ENCODE results near the gene SULT1A1. TPM values are rescaled to one million over a fixed set of nuclear protein-coding genes. Genes with fewer than 3 reads are reported as not detected.
"Not testable (repeated sequence)": the region's sequence is repeated elsewhere in the genome, so short reads cannot be mapped to it uniquely, and the experiment has no call there.

SULT1A1 gene
- total RNA-seq, 1 donor from 2014 or later, result 15.5 TPM

DNA sequence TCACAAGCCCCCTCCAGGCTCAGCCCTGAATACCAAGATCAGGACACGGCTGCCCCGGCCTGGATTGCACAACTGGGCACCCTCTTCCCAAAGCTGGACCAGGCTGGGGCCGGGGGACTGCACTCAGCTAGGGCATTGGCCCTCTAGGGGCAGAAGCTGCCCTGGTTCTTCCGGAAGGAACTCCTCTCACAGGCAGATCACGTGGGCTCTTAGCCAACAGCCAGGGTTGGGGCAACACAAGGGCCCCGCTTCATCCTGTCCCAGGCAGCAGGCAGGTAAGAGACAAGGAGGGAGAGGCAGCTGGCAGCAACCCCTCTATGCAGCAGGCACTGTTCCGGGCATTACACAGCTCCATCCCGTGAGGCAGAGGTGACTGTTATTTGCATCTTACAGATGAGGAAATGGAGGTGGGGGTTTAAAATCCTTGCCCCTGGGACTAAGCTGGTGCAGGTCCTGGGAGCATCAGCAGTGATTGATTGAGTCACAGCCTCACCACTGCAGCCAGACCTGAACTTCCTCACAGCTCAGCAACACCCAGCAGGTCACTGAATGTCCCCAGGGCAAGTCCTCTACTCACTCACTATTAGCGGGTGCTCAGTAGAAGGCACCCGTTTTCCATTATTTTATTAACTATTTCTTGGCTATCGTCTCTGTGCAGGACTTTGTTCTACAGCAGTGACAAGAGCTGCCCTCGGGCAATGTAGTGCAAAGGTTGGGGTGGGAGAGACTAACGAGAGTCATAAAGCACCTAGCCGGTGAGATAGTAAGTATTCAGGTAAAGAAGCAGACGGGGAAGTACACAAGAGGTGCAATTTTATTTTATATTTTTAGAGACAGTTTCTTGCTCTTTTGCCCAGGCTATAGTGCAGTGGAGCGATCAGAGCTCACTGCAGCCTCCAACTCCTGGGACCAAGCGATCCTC is 2.8 kb upstream of the SULT1A1 start:
- intact Hi-C loops (cut with micrococcal nuclease); ATAC-seq; DNase-seq: not testable (repeated sequence)

DNA sequence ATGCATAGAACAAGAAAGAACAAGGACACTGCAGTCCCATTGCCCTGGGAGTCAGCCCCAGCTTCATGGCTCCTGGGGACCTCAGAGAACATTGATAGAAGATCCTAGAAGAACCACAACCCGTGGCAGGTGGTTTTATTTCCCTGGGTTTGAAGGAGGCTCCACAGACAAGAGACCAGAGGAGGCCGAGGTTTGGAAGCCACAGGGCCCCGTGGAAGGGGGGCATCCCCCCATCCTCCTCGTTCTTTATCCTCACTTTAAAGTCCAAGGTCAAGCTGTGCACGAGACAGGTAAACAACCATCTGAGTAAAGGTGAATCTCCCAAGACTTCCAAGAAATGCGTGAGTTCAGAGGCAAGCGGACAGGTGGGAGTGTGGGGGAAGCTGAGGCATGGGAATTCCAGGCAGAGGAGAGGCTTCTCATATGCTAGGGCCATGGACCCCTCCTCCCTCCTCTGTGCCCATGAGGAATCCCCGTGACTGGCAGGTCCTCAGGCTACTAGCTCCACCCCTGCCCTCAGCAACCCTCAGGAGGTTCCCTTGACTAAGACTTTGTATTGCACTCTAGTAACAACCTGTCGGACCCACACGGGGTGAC is 849 bp upstream of the SULT1A1 start:
- intact Hi-C loops (cut with micrococcal nuclease), result no loop called here
- DNase-seq, result no peak
- ATAC-seq, result no peak

DNA sequence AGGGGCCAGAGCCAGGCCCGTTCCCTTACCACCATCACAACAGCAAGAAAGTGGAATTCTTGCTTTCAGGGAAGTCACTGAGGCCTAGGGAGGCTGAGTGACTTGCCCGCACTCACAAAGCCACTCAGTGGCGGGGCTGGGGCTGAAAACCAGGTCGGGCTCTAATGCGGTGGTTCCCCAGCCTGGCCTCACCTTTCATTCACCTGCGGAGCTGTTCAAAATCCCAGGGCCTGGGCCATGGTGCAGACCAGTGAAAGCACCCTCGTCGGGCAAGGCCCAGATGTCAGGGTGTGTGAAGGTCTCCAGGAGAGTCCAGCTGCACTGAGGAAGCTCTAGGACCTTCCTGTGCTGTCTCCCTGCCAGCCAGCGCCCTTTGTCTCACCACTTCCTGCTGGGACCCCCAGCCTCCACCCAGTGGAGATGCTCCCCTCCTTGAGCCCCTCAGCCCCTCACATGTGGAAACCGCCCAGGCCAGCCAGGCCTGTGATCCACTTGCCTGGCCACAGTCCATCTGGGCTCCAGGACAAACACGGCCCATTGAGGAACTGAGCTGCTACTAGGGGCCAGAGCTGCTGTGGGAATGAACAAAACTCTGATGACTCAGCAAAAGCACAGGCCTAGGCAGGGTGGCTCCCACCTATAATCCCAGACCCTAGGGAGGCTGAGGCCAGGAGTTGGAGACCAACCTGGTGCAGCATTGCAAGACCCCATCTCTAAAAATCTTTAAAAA is 812 bp downstream of the SULT1A1 start:
- intact Hi-C loops (cut with micrococcal nuclease), result not testable (repeated sequence)
- DNase-seq (peak; percentile 48), ATAC-seq (peak; percentile 42)

DNA sequence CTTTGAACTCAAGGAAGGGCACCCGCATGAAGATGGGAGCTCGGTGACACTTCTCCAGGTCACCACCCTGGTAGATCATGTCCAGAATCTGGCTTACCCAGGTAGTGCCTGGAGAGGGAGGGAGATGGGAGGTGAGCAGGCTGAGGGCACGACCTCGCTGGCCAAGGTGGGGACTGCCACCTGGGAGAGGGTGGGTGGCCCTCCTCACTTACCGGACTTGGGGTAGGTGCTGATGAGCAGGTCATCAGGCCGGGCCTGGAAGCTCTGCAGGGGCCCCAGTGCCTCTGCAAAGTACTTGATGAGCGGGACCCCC is 1.4 kb downstream of the SULT1A1 start:
- ATAC-seq; DNase-seq; intact Hi-C loops (cut with micrococcal nuclease): not testable (repeated sequence)

DNA sequence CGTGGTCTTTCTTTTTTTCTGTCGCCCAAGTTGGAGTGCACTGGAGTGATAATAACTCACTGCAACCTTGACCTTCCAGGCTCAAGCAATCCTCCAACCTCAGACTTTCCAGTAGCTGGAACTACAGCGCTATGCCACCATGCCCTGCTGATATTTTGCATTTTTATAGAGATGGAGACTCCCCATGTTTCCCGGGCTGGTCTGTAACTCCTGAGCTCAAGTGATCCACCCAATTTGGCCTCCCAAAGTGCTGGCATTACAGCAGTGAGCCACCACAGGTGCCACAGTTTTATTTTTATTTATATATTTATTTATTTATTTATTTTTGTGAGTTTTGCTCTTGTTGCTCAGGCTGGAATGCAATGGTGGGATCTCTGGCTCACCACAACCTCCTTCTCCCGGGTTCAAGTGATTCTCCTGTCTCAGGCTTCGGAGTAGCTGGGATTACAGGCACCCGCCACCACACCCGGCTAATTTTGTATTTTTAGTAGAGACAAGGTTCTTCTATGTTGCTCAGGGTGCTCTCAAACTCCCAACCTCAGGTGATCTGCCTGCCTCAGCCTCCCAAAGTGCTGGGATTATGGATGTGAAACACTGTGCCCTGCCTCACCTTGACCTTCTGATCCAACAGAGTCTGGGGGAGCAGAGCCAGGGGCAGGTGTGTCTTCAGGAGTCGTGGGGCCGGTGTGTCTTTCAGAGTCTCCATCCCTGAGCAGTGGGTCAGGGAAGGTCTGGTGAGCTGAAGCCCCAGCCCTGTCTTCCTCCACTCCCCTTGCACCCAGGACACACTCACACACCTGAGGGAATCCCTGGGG is 2.0 kb downstream of the SULT1A1 start:
- DNase-seq; ATAC-seq; intact Hi-C loops (cut with micrococcal nuclease): not testable (repeated sequence)

DNA sequence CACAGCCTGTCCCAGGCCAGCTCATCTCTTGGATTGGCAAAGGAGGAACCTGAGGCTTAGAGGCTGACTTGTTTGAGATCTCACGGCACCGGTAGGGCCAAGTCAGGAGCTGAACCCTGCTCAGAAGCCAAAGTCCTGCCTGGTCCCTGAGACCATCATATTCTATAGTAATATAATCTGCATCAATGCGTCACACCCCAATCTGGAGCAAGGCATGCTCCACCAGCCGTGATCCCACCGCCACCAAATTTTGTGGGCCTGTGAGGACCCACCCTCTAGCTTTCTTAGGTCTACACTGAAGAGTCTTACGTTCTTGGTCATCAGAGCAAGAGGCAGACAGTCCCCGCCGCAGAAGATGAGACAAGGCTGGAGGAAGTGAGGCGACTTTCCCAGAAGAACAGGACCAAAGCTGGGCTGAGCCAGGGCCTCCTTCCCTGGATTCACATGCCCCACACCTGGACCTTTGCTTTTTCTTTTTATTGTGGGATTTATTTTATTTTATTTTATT is 2.7 kb downstream of the SULT1A1 start:
- intact Hi-C loops (cut with micrococcal nuclease), result no loop called here
- DNase-seq, result no peak

DNA sequence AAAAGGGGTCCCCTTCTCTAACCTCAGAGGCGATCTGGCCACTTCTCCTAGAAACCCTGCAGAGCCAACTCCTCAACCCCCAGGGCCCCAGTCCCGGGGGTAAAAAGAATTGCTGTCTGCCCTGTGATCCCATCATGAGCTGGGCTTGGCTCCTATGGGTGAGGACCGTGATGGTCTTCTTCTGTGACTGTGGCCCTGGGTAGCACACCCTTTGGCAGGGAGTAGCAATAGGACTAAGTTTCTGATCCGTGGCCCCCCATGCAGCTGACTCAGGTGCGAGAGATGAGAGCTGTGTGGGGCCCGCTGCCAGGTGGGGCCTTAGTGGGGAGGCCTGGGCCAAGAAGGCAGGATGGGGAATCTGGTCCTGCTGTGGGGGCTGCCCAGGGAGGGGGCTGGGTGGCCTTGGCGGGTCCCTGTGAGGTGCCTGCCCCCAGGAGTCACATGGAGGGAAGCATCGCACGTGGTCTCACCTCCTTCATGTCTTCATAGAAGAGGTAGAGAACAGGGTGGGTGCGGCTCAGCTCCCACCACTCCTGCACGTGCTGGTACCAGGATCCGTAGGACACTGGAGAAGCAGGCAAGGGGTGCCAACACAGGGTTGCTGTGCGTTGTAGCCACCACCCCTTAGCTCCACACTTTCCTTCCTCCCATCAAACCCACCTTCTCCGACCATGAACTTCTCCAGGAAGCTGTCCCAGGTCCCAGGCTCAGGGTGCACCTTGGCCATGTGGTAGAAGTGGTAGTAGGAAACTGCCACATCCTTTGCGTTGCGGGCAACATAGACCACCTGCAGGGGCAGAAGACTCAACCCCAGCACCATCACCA is 3.3 kb downstream of the SULT1A1 start:
- intact Hi-C loops (cut with micrococcal nuclease), result no loop called here
- ATAC-seq (no peak), DNase-seq (no peak)

More for the DNA sequence above, 2.7 kb downstream of the SULT1A1 start:
- ATAC-seq, result no peak

DNA sequence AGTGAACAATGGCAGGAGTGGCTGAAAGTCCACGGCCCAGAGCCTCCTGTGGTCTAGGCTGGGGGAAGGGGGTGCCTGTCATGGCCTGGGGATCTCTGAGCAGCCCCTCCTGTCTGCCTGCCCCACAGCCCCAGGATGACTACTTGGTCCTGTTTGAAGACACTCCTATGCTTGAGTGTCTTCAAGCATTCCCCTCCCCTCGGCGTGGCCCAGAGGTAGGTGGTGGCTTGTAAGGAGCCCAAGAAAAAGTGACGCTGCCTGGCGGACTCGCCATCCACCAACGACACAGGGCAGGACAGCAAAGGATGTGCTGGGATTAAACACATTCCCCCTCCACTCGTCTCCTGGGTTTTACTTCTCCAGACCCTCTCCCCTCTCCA is 5.7 kb downstream of the SULT1A1 start:
- intact Hi-C loops (cut with micrococcal nuclease), result no loop called here
- no peak for ATAC-seq
- no peak for DNase-seq

DNA sequence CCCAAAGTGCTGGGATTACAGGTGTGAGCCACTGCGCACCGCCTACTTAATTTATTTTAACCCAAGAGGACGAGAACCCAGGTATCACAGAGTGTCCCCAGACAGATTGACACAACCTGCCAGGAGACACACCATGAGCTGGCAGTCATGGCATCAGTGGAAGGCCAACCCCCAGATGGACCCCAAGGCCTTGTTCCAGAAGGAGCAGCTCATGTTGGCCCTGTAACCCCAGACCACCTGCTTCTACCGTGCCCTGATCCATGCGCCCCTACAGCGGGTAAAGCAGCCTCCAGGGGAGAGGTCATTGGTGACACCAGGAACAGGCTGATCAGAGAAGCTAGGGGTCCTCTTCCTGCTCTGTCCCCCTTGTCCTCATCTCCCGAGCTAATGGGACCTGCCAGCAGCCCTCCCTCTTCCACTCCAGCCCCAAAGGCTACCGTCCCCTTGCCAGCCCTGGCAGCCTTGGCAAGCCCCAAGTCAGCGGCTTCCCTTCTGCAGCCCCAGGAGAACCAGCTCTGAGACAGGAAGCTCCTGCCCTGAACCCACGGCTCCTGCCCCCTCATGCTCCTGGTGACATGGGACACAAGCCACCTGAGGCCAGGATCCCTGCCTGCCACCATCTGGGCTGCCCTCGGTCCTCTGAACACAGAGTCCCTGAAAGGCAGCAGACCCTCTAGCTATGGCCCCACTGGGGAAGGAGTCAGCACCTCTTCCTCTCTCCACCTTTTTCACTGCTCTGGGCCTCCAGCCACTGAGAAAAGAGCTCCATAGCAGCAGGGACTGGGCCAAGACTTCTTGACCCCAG is 6.3 kb downstream of the SULT1A1 start:
- DNase-seq, result no peak
- intact Hi-C loops (cut with micrococcal nuclease), result no loop called here
- ATAC-seq, result no peak

DNA sequence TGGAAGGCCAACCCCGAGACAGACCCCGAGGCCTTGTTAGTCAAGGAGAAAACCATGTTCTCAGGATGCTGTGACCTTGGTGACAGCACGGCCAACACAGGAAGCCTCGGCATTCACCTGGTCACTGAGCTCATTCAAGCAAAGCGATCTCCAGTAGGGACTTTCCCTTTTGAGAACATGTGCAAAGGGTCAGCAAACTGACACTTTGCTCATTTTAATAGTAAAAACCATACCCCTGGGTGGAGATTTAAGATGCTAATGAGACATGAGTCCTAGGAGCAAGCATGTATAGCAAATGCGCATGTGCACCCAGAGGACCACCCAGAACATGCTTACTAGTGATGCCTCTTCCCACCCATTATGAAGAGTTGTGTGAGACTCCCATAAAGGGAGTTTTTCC is 7.3 kb downstream of the SULT1A1 start:
- no peak for ATAC-seq
- intact Hi-C loops (cut with micrococcal nuclease), result no loop called here
- no peak for DNase-seq

DNA sequence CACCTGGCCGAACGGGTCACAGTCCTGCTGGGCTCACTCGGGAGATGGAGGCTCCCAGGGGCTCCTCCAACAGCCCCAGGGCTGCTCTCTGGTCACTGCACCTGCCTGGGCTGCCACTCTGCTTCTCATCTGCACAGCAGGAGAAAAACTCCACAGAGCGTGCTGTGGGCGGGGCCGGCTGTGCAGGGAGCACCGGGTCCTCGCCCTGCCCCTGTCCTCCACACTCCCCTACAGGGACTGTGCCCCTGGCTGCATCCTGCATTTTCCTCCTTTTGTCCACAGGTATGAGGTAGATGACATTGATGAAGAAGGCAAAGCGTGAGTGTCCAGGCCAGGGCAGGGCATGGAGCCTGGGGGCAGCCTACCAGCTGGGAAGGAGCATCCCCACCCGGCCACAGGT is 7.8 kb downstream of the SULT1A1 start:
- intact Hi-C loops (cut with micrococcal nuclease); ATAC-seq; DNase-seq: not testable (repeated sequence)

DNA sequence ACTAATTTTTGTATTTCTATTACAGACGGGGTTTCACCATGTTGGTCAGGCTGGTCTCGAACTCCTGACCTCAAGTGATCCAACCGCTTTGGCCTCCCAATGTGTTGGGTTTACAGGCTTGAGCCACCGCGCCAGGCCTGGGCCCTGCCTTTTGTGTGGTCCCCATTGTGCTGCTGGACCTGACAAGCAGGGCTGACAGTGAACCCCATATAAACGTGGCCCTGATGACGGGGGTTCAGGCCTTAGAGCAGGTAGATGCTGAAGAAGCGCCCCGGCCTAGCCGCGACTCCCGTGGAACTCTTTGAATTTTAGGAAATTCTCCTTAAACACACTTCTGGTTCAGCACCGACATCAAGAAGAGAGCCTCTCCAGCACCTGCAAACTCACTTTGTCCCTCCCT is 8.3 kb downstream of the SULT1A1 start:
- intact Hi-C loops (cut with micrococcal nuclease), result not testable (repeated sequence)

DNA sequence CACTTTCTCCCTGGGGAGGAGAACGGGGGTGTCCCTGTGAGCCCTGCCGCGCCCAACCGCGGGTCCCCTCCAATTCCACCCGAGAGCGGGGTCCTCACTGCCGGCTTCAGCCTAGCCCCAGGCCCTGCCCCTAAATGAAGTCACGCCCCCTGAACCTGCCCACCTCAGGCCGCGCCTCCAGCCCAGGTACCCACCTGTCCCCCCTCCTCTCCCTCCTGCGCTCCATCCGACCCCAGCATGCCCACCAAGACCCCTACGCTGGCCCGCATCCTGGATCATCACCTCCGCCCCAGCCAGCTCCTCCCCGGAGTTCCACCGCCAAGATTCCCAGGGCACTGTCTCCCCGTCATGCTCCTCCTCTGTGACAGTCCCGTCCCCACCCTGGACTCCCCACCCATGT is 8.9 kb downstream of the SULT1A1 start:
- DNase-seq; ATAC-seq; intact Hi-C loops (cut with micrococcal nuclease): not testable (repeated sequence)

More for the DNA sequence above, 8.3 kb downstream of the SULT1A1 start:
- not testable (repeated sequence) for ATAC-seq, DNase-seq

DNA sequence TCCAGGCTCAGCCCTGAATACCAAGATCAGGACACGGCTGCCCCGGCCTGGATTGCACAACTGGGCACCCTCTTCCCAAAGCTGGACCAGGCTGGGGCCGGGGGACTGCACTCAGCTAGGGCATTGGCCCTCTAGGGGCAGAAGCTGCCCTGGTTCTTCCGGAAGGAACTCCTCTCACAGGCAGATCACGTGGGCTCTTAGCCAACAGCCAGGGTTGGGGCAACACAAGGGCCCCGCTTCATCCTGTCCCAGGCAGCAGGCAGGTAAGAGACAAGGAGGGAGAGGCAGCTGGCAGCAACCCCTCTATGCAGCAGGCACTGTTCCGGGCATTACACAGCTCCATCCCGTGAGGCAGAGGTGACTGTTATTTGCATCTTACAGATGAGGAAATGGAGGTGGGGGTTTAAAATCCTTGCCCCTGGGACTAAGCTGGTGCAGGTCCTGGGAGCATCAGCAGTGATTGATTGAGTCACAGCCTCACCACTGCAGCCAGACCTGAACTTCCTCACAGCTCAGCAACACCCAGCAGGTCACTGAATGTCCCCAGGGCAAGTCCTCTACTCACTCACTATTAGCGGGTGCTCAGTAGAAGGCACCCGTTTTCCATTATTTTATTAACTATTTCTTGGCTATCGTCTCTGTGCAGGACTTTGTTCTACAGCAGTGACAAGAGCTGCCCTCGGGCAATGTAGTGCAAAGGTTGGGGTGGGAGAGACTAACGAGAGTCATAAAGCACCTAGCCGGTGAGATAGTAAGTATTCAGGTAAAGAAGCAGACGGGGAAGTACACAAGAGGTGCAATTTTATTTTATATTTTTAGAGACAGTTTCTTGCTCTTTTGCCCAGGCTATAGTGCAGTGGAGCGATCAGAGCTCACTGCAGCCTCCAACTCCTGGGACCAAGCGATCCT is 10.2 kb downstream of the SULT1A1 start:
- DNase-seq; intact Hi-C loops (cut with micrococcal nuclease): not testable (repeated sequence)
- ATAC-seq, result peak; percentile 27

DNA sequence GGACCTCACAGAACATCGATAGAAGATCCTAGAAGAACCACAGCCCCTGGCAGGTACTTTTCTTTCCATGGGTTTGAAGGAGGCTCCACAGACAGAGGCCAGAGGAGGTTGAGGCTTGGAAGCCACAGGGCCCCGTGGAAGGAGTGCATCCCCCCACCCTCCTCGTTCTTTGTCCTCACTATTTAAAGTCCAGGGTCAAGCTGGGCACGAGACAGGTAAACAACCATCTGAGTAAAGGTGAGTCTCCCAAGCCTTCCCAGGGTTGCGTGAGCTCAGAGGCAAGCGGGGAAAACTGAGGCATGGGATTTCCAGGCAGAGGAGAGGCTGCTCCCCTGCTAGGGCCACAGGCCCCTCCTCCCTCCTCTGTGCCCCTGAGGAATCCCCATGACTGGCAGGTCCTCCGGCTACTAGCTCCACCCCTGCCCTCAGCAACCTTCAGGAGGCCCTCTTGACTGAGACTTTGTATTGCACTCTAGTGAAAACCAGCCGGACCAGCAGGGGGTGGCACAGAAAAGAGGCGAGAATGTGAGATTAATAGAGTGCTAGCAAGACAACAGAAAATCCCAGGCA is 12.1 kb downstream of the SULT1A1 start:
- ATAC-seq, result no peak
- intact Hi-C loops (cut with micrococcal nuclease), result no loop called here
- no peak for DNase-seq
